Vagina (tissue), 2 donors: ENCODE measurements around the gene ACOX3. TPM values are rescaled to one million over a fixed set of nuclear protein-coding genes. Genes with fewer than 3 reads are reported as not detected.

Experiments
- DNase-seq, 2 donors: peaks; one replicate each; pipeline ENCODE4 v3.0.0-alpha.2; 2017; ENCODE audit errors: extremely low spot score in 2 of 2
- H3K27ac ChIP-seq: fragments of 200-600 bp; sonication (generic); one replicate; pipeline ENCODE4 v1.5.1; 2019
- H3K27me3 ChIP-seq: fragments of 200-600 bp; sonication (generic); one replicate; pipeline ENCODE4 v1.5.1; 2019
- H3K36me3 ChIP-seq, 2 donors: fragments of 200-600 bp; sonication (generic); one replicate each; pipeline ENCODE4 v1.5.1; 2017 to 2019
- H3K4me1 ChIP-seq: fragments of 200-600 bp; sonication (generic); one replicate; pipeline ENCODE4 v1.5.1; 2019
- H3K4me3 ChIP-seq, 2 donors: fragments of 200-600 bp; sonication (generic); 1 replicate in 1 of 2; 2 replicates in 1 of 2; pipeline ENCODE4 v1.5.1; 2016 to 2019
- H3K9me3 ChIP-seq: fragments of 200-600 bp; sonication (generic); one replicate; pipeline ENCODE4 v1.5.1; 2019
- CTCF ChIP-seq, 3 experiments: fragments of 450-650 bp in 2 of 3; fragments of 200-600 bp in 1 of 3; sonication (generic) in 1 of 3; IDR thresholded peaks; one replicate each; pipeline ENCODE4 v1.5.1; 2017 to 2019; ENCODE audit warnings: antibody characterized with exemption in 3 of 3, mild to moderate bottlenecking in 2 of 3, moderate library complexity in 2 of 3
- POLR2A ChIP-seq, 2 donors: fragments of 450-650 bp; IDR thresholded peaks; one replicate each; pipeline ENCODE4 v1.6.1; 2017; ENCODE audit warnings: antibody characterized with exemption in 2 of 2, mild to moderate bottlenecking in 2 of 2, moderate library complexity in 2 of 2
- POLR2AphosphoS5 ChIP-seq, 2 donors: sonication (generic); formaldehyde crosslinking; IDR thresholded peaks; one replicate each; pipeline ENCODE4 v1.9.0; 2017; ENCODE audit warnings: antibody characterized with exemption in 2 of 2, mild to moderate bottlenecking in 2 of 2, low read depth in 1 of 2; ENCODE audit not compliant: insufficient read depth in 1 of 2
- intact Hi-C: fragments of 100-400 bp; cut with DNase I; formaldehyde crosslinking; loops from one replicate; pipeline ENCODE4 v1.15.1; 2023
- total RNA-seq: library from RNA; depleted of rRNA; stranded (reverse); fragments of >200 nt; gene quantifications from one replicate; pipeline ENCODE4 v1.2.3, GENCODE V29; 2016

The ACOX3 gene
- total RNA-seq, 1 donor from 2014 or later, result 46.9 TPM

DNA sequence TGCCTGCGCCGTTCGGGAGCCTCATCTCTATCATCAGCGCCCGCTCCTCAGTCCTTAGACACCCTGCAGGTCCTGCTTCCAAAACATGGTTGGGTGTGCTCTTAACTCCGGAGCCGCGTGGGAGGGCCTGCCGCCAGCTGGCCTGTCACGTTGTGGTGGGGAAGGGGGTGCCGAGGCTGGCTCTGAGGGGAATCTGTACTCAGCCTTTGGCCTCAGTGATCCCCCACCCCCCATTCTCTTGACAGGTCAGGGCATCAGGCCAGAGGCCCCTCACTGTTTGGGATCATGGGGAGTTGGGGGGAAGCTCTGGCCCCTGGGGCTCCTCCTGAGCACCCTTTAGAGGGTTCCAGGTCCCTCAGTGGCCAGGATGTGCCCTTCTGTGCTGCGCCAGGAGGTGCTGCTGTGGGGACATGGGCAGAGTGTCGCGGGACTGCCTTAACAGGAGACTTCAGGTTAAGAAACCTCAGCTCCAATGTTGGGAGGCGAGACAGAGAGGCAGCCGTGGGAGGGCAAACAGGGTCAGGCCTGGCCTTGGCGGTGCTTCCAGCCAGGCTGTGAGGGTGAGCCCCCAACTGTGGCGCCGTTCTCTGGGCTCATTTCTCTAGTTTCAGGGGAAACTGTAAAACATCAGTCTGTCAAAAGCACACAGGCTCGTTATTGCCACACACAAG, 33.5 kb upstream of the ACOX3 start:
- no peak for DNase-seq
- intact Hi-C loops, result no loop called here
- H3K27ac ChIP-seq, result peak overlapping the region; percentile 71
- TF ChIP-seq POLR2AphosphoS5 (IDR thresholded peaks at IDR 0.05; ENCODE audit: insufficient read depth in 1 of 2, low read depth in 1 of 2) (no peak), POLR2A (IDR thresholded peaks at IDR 0.05) (no peak), CTCF (IDR thresholded peaks at IDR 0.05) (no peak)
- no peaks in the 10 kb centered on the region for H3K36me3 ChIP-seq
- no peaks in the 10 kb centered on the region for H3K27me3 ChIP-seq
- no peak overlapping the region for H3K4me3 ChIP-seq
- H3K4me1 ChIP-seq, result peaks cover 31% of the 10 kb centered on the region
- H3K9me3 ChIP-seq, result no peaks in the 10 kb centered on the region

DNA sequence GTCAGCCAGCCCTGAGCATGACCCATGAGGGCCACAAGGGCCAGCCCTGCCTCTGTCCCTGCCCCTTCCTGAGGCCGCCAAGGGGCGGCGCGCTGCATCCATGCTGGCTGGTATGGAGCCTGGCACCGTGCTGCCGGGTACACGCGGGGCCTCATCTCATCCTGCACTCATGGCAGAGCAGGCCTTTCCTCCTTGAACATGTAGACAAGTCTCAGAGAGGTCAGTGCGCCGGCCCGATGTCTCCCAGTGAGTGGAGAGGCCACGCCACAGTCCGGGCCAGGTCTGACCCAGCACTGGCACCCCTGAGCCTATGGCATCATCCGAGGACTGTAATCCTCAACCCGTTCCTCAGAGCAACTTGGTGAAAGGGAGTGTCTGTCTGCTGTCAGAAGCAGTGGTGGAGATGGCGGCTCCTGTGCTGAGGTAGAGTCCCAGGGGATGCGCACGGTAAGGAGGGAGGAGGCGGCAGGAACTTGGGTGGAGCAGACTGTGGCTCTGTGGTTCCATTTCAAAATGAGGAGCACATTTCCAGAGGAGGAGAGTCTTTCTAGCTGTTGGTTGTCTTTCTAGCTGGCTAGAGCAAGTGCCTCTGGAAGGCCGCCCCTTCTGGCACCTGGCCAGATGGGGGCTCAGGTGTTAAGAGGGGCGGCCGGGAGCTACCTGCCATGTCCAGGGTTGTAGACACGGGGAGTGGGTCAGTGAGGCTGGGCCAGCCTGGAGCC, 32.8 kb upstream of the ACOX3 start:
- H3K4me3 ChIP-seq, result no peak overlapping the region
- TF ChIP-seq POLR2A (IDR thresholded peaks at IDR 0.05), result no peak
- peak in 1 of 2 donors; percentile 75 for TF ChIP-seq POLR2AphosphoS5 (IDR thresholded peaks at IDR 0.05; ENCODE audit: insufficient read depth in 1 of 2, low read depth in 1 of 2)
- DNase-seq, result no peak
- intact Hi-C loops, result no loop called here
- H3K36me3 ChIP-seq, result peaks cover 0 to 3% of the 10 kb centered on the region in 2 donors
- peaks cover 31% of the 10 kb centered on the region for H3K4me1 ChIP-seq
- H3K9me3 ChIP-seq, result no peaks in the 10 kb centered on the region
- no peaks in the 10 kb centered on the region for H3K27me3 ChIP-seq
- peak overlapping the region; percentile 71 for H3K27ac ChIP-seq

DNA sequence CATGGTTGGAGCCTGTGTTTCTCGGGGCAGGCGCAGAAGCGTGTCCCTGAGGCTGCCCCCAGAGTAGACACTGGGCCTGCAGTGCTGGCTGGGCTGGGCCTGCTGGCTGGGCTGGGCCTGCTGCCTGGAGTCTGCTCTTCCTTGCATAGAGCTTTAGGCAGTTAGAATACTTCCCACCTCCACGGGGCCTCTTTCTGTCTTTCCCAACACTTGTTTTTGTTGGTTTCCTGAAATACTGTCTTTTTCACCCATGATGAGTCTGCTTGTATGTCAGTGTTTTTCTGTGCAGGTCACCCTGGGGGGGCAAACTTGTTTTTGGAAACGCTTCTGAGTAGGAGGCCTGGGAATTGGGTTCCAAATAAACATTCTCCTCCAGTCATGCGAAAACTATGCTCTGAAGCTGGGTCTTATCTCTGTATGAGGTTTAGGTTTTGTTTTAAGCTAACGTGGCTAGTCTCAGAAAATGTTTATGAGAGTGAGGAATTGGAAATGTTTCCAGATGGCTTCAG, 32.2 kb upstream of the ACOX3 start:
- intact Hi-C loops, result no loop called here
- Histone ChIP-seq H3K4me3 (no peak overlapping the region), H3K36me3 (peaks cover 0 to 9% of the 10 kb centered on the region in 2 donors), H3K4me1 (peaks cover 31% of the 10 kb centered on the region), H3K27ac (peak overlapping the region; percentile 71), H3K27me3 (no peaks in the 10 kb centered on the region), H3K9me3 (no peaks in the 10 kb centered on the region)
- DNase-seq, result peak in 1 of 2 donors; percentile 94
- TF ChIP-seq POLR2AphosphoS5 (IDR thresholded peaks at IDR 0.05; ENCODE audit: insufficient read depth in 1 of 2, low read depth in 1 of 2) (peak in 1 of 2 donors; percentile 49), POLR2A (IDR thresholded peaks at IDR 0.05) (no peak)

DNA sequence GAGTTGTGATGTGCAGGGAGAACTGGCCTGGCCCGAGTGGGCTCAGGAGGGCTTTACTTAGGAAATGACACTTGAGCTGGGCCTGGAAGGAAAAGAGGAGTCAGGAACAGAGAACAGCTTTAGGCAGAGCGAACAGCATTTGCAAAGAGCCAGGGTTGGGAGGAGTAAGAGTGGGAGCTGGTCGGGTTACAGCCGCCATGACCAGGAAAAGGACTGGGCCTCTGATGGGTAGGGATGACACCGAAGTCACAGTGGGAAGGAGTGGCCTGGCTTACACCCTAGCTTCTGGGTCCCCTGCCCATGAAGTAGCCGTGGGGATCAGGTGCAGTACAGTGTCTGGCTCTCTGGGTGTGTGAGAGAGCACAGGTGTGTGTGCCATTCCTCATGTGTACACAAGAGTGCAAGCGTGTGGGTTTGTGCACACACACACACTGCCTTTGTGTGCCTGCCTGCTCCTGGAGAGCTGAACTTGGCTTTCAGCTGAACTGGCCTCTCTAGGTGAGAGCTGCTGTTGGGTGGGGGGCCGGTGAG, 31.7 kb upstream of the ACOX3 start:
- H3K27ac ChIP-seq, result peak overlapping the region; percentile 71
- H3K9me3 ChIP-seq, result no peaks in the 10 kb centered on the region
- H3K4me3 ChIP-seq, result no peak overlapping the region
- TF ChIP-seq POLR2A (IDR thresholded peaks at IDR 0.05), result no peak
- TF ChIP-seq CTCF (IDR thresholded peaks at IDR 0.05), result no peak
- no peak for TF ChIP-seq POLR2AphosphoS5 (IDR thresholded peaks at IDR 0.05; ENCODE audit: insufficient read depth in 1 of 2, low read depth in 1 of 2)
- DNase-seq, result no peak
- H3K27me3 ChIP-seq, result no peaks in the 10 kb centered on the region
- peaks cover 31% of the 10 kb centered on the region for H3K4me1 ChIP-seq
- H3K36me3 ChIP-seq, result peaks cover 0 to 13% of the 10 kb centered on the region in 2 donors
- intact Hi-C loops, result no loop called here

GRCh38 chr4:8471211-8471875, 30.8 kb upstream of the ACOX3 start:
- H3K4me1 ChIP-seq, result peaks cover 31% of the 10 kb centered on the region
- TF ChIP-seq POLR2A (IDR thresholded peaks at IDR 0.05) (no peak), POLR2AphosphoS5 (IDR thresholded peaks at IDR 0.05; ENCODE audit: insufficient read depth in 1 of 2, low read depth in 1 of 2) (no peak), CTCF (IDR thresholded peaks at IDR 0.05) (no peak)
- no peaks in the 10 kb centered on the region for H3K9me3 ChIP-seq
- no peak overlapping the region for H3K4me3 ChIP-seq
- H3K27me3 ChIP-seq, result no peaks in the 10 kb centered on the region
- H3K27ac ChIP-seq, result peak overlapping the region; percentile 71
- no peak for DNase-seq
- intact Hi-C loops, result no loop called here
- H3K36me3 ChIP-seq, result peaks cover 0 to 20% of the 10 kb centered on the region in 2 donors
